ENCODE results near the gene XBP1.
"Not testable (repeated sequence)": the region's sequence is repeated elsewhere in the genome, so short reads cannot be mapped to it uniquely, and the experiment has no call there.

The XBP1 gene

GRCh38 chr22:28791841-28792490 lies 8.4 kb downstream of the XBP1 start:
- DNase-seq = no peak

DNA sequence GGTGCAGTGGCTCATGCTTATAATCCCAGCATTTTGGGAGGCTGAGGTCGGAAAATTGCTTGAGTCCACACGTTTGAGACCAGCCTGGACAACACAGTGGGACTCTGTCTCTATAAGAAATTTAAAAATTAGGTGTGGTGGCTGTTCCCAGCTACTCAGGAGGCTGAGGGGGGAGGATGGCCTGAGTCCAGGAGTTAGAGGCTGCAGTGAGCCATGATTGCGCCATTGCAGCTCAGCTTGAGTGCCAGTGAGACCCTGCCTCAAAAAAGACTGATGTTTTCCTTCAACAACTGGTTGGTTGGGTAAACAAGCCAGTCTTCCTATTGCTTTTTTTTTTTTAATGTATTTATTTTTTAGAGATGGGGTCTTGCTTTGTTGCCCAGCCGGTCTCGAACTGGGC lies 9.2 kb downstream of the XBP1 start:
- no peak for DNase-seq

GRCh38 chr22:28788601-28789000 lies 11.8 kb downstream of the XBP1 start:
- DNase-seq = no peak

GRCh38 chr22:28783786-28784671 lies 16.3 kb downstream of the XBP1 start:
- DNase-seq = no peak

DNA sequence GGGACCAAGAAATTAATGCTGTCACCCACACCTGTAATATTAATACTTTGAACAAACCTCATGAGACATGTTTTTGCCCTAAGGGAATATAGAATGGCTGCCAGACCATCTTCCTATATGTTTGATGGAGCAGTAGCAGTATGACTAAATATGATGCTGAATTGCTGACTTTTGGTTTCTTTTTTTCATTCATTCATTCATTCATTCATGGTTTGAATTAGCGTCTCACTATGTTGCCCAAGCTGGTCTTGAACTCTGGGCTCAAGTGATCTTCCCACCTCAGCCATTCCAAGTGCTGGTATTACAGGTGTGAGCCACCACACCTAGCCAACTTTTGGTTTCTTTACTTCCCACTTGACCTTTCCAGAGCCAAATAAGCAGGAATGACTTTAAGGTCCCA lies 20.1 kb downstream of the XBP1 start:
- no peak for DNase-seq

DNA sequence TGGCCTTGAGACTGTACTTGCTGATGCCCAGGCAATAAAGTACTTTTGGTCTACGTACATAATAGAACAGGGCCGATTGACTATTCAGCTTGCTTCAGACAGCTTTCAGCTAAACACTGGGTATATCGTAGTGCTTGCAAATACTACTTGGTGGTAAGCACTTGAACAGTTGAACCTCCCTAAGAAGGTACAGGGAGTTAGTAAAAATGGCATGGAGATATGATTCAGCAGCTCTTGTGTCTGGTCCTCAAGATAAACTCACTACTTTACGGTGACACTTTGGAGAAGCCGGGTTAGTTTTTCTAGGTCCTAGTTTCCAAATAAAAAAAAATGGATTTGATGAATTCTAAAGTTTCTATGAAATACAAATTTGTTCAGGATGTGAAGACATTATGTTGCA lies 20.5 kb downstream of the XBP1 start:
- DNase-seq = no peak

- no peak for DNase-seq
Measured at GRCh38 chr22:28774378-28774777, 26.0 kb downstream of the XBP1 start.

- DNase-seq = peak; percentile 21
Measured at GRCh38 chr22:28773461-28773867, 26.9 kb downstream of the XBP1 start.

DNA sequence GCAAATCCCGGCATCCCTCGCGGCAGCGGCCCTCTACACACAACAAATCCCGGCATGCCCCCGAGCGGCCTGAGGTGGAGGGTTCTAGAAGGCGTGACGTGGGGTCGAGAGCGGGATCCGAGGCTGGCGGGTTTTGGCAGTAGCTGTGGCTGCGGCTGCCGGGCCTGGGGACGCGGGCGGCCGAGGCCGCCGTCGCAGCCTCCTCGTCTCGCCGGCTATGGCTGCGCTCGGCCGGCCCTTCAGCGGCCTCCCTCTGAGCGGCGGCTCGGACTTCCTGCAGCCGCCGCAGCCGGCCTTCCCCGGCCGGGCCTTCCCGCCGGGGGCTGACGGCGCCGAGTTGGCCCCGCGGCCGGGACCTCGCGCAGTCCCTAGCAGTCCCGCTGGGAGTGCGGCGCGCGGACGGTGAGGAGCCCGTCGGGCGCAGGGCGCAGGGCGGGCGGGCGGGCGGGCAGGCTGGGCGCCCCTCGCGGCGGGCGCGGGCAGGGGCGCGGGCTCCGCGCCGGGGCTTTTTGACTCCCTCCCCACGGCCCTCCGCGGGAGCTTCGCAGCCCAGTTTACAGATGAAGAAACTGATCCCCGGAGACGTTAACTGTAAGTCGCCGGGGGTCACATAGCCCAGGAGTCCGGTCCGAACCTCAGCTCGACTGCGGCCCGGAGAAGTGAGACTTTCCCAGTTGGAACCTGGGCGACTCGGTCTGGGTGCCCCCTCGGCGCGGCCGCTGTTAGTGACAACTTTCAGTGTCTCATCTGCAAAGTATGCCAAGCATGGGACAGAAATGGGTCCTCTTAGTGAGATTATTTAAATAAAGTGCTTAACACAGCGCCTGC lies 27.5 kb downstream of the XBP1 start, which contains the start of gene CCDC117:
Gene CCDC117, plus strand, starts transcription at position 63 of the 828 bp plus-strand sequence. Its CDS starts 155 bp downstream, at position 218.
- peak; percentile 95 for DNase-seq

DNA sequence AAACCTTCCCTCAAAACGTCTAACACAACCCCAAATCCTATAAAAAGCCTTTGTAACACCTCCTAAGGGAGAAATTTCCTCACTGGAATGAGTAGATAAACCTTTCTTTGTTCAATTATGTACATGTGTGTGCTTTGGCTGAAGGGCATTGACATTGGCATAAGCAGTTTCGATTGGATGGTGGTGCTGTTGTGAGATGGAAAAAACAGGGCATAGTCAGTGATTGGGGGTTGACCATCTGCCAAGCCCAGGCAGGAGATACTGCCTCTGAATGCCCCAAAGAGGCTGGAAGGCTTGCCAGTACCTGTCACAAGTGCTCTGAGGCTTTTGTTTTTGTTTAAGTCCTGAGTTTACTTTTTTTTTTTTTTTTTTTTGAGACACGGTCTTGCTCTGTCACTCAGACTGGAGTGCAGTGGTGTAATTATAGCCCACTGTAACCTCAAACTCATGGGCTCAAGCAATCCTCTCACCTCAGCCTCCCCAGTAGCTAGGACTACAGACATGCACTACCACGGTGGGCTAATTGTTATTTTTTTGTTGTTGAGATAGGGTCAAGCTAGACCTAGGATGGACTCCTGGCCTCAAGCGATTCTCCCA lies 29.1 kb downstream of the XBP1 start:
- DNase-seq = no peak

- no peak for DNase-seq
Measured at GRCh38 chr22:28769394-28770085, 30.8 kb downstream of the XBP1 start.

DNA sequence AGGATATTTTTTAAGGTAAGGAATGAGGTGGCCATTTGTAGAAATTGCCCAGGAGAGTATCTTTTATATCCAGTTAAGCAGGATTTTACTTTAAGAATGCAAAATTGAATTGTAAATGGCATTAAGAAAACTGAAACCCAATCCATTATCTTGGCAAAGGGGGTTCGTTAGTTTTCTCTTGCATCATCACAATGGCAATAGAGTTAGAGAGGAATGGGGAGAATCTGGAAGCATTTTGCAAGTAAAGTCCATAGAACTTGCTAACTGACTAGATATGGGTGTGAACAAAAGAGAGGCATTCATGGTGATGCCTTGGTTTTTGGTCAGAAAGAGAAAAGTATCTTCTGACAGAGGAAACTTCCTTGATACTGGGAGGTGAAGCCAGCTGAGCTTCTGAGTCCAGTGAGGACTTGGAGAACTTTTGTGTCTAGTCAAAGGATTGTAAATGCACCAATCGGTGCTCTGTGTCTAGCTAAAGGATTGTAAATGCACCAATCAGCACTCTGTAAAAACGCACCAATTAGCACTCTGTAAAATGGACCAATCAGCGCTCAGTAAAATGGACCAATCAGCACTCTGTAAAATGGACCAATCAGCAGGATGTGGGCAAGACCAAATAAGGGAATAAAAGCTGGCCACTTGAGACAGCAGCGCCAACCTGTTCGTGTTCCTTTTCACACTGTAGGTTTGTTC lies 31.5 kb downstream of the XBP1 start:
- DNase-seq = no peak

DNA sequence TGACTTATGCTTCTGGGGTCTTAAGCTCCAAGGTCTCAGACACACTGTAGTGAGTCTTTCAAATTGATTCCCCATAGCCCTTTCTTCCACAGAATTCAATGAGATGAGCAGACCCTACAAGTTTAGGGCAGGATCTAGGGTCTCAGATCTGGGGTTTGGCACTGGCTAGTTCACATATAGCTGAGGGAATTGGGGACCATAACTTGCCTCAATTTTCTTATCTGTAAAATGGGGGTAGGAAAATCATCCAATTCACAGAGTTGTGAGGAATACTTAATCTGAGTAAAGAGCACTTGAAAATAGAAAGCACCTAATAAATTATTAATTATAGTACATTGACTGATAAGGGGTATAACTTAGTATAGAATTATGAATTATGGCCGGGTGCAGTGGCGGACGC lies 33.7 kb downstream of the XBP1 start:
- no peak for DNase-seq

- DNase-seq = not testable (repeated sequence)
Measured at GRCh38 chr22:28762000-28762399, 38.4 kb downstream of the XBP1 start.

GRCh38 chr22:28761449-28761755 lies 39.0 kb downstream of the XBP1 start:
- DNase-seq = no peak

DNA sequence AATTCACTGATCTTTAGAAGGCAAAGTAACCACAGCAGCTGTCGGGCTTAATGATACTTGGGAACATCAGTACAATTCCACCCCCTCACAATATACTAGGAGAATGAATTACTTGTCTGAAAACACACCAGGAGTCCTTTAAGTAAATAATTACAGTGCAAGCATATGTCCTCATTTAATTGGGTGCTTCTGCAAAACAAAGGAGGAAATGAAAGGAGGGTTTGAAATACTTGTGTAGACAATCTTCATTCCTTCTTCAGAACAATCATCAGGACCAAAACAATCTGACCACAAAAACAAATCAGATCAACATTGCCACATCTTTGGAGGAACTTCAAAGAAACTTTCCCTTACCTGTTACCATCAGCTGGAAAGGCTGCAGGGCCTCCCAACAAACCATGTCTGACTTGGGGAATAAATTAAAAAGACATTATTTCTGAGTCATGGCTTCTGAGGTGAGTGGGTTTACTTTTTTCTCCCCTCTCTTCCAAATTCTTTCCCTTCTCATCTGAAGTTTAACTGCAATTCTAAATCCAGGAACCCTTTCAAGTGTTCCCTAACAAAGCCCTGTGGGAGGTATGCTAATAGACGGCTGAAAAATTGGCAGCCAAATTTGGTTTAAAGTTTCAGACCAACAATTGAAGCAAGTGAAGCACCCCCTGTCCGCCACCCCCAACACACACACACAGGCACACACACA lies 40.4 kb downstream of the XBP1 start:
- no peak for DNase-seq

GRCh38 chr22:28754512-28754911 lies 45.9 kb downstream of the XBP1 start:
- DNase-seq = not testable (repeated sequence)

DNA sequence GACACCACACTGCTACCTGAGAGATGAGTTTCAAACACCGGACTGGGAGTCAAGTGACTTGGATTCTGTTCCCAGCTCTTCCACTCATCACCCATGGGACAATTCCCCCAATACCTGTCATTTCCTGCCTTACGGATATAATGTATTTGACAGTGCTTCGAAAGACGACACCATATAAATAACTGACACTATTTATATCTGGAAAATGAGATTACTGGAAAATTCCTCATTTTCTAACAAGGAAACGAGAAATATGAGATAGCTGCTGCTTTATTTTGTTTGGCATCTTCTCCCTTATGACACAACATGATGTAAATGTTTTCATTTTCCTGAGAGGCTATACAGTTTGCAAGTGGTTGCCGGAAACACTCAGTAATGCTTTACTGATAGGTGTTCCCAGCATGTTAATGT lies 49.9 kb downstream of the XBP1 start:
- DNase-seq = peak; percentile 71
